GM12878 (cell line): ENCODE results near the gene ACE. TPM values are rescaled to one million over a fixed set of nuclear protein-coding genes. Genes with fewer than 3 reads are reported as not detected.

ENCODE experiments used
- ATAC-seq: fragments of 200-7000 bp; cut with Tn5 transposase; 3 replicates; pipeline ENCODE4 v1.9.1; 2020; ENCODE audit warnings: mild to moderate bottlenecking, moderate library complexity
- BruUV-seq: library from RNA; stranded (reverse); fragments of 400-500 nt; replicated peaks from 2 replicates; lab custom pipeline; 2021; lab: Mats Ljungman, UMichigan
- CTCF ChIA-PET: fragments of 300-600 bp; sonication (Branson Sonifier 250); formaldehyde crosslinking; extraction: SDS; loops from one replicate; lab custom pipeline; 2021; ENCODE audit warnings: inconsistent platforms; lab: Yijun Ruan, JAX
- POLR2A ChIA-PET: fragments of 350-600 bp; formaldehyde crosslinking; extraction: SDS; loops from one replicate; lab custom pipeline; 2021; ENCODE audit warnings: inconsistent platforms; lab: Charles Lee
- RAD21 ChIA-PET: fragments of 300-600 bp; sonication (Branson Sonifier 250); formaldehyde crosslinking; loops from one replicate; lab custom pipeline; 2023; ENCODE audit warnings: antibody characterized with exemption; ENCODE audit not compliant: unreplicated experiment; lab: Charles Lee
- SMC1A ChIA-PET: fragments of 300-600 bp; sonication (Branson Sonifier 250); formaldehyde crosslinking; loops from one replicate; lab custom pipeline; 2023; ENCODE audit not compliant: unreplicated experiment, uncharacterized antibody; lab: Charles Lee
- DNase-seq: peaks from one replicate; pipeline ENCODE4 v3.0.0-alpha.2; 2011; ENCODE audit warnings: low read depth, low spot score
- FAIRE-seq: peaks from 3 replicates; lab custom pipeline; 2011; peaks lifted over from hg19 to GRCh38; lab: Jason Lieb, UNC
- H2AFZ ChIP-seq: 2 replicates; pipeline ENCODE4 v1.6.0; 2011; ENCODE audit warnings: low read depth, low read length, control low read depth; ENCODE audit not compliant: control insufficient read depth
- H3K27ac ChIP-seq: 2 replicates; pipeline ENCODE4 v1.5.1; 2011; ENCODE audit warnings: control low read depth; ENCODE audit not compliant: control insufficient read depth, insufficient read depth
- H3K27me3 ChIP-seq, 2 experiments: replicated peaks in 1 of 2; 2 replicates each; pipeline versions ENCODE4 v1.6.0 to v1.6.1; 2011; ENCODE audit warnings: low read length in 1 of 2; ENCODE audit not compliant: control insufficient read depth in 2 of 2, insufficient read depth in 2 of 2
- H3K36me3 ChIP-seq, 2 experiments: 2 replicates each; pipeline ENCODE4 v1.5.1; 2011; ENCODE audit warnings: low read length in 1 of 2; ENCODE audit not compliant: control insufficient read depth in 2 of 2, insufficient read depth in 2 of 2
- H3K4me1 ChIP-seq: 2 replicates; pipeline ENCODE4 v1.6.1; 2011; ENCODE audit warnings: mild to moderate bottlenecking, low read length, moderate library complexity, mixed read lengths; ENCODE audit not compliant: control insufficient read depth, insufficient read depth
- H3K4me2 ChIP-seq: 2 replicates; pipeline ENCODE4 v1.6.0; 2011; ENCODE audit warnings: control low read depth; ENCODE audit not compliant: control insufficient read depth, insufficient read depth
- H3K4me3 ChIP-seq: fragments of 200-600 bp; sonication (generic); 2 replicates; pipeline ENCODE4 v1.5.1; 2016
- H3K79me2 ChIP-seq: 2 replicates; pipeline ENCODE4 v1.6.0; 2011; ENCODE audit warnings: low read length; ENCODE audit not compliant: control insufficient read depth, insufficient read depth
- H3K9ac ChIP-seq: 2 replicates; pipeline ENCODE4 v1.8.0; 2011; ENCODE audit warnings: low read length, control low read depth, mixed read lengths; ENCODE audit not compliant: control insufficient read depth, insufficient read depth
- H3K9me3 ChIP-seq: replicated peaks from 3 replicates; pipeline ENCODE4 v1.5.1; 2011; ENCODE audit warnings: mild to moderate bottlenecking, low read length; ENCODE audit not compliant: control insufficient read depth, insufficient read depth
- H4K20me1 ChIP-seq: 2 replicates; pipeline ENCODE4 v1.6.0; 2011; ENCODE audit not compliant: control insufficient read depth, insufficient read depth
- BMI1 ChIP-seq: fragments of 450-650 bp; IDR thresholded peaks from 2 replicates; pipeline ENCODE4 v1.6.1; 2016; ENCODE audit warnings: mild to moderate bottlenecking, moderate library complexity, borderline replicate concordance
- CBX5 ChIP-seq: sonication (generic); IDR thresholded peaks from 2 replicates; pipeline ENCODE4 v1.6.1; 2016; ENCODE audit warnings: low read depth, moderate library complexity, mild to moderate bottlenecking, inconsistent platforms
- NBN ChIP-seq: fragments of 450-650 bp; IDR thresholded peaks from 2 replicates; pipeline ENCODE4 v1.6.1; 2016
- RAD21 ChIP-seq: IDR thresholded peaks from 2 replicates; pipeline ENCODE4 v1.6.1; 2011; ENCODE audit warnings: mild to moderate bottlenecking, low read depth, low read length, moderate library complexity; ENCODE audit not compliant: insufficient read depth
- WGBS: methylation state at CpG from one replicate; pipeline ENCODE4 v1.1.6; 2016; ENCODE audit warnings: low lambda C conversion rate; ENCODE audit not compliant: insufficient replicate concordance, insufficient coverage; ENCODE audit errors: missing lambda C conversion rate; 5-methylcytosine and 5-hydroxymethylcytosine counted together
- in situ Hi-C: fragments of 300-500 bp; cut with MboI; formaldehyde crosslinking; loops from 9 replicates; pipeline ENCODE4 v1.14.3; 2018; ENCODE audit warnings: mixed read lengths
- intact Hi-C: fragments of 100-400 bp; cut with micrococcal nuclease; formaldehyde crosslinking; loops from one replicate; pipeline ENCODE4 v1.14.2; 2022; ENCODE audit not compliant: unreplicated experiment
- polyA plus RNA-seq, 11 experiments: library from polyadenylated mRNA; depleted of rRNA in 4 of 11; unstranded in 6 of 11; stranded (reverse) in 5 of 11; fragments of >200 nt; fragmentation: Nextera tagmentation in 4 of 11; fragmentation: Illumina TruSeq in 1 of 11; extraction: Ambion mirVana in 4 of 11; extraction: Trizol in 1 of 11; gene quantifications; 1 replicate in 1 of 11; 2 replicates in 10 of 11; pipeline versions ENCODE4 v1.2.1 to v1.2.3, GENCODE V29; 2011 to 2016; ENCODE audit warnings: inconsistent platforms in 2 of 11, missing spikeins in 2 of 11, low read depth in 1 of 11
- total RNA-seq, 4 experiments: library from RNA; depleted of rRNA in 3 of 4; stranded (reverse); fragments of >200 nt in 3 of 4; fragmentation: Illumina TruSeq in 1 of 4; extraction: Trizol in 1 of 4; gene quantifications; 2 replicates each; pipeline versions ENCODE4 v1.2.1 to v1.2.3, GENCODE V29; 2013 to 2021
- TF ChIP-seq, protein P1 (sequence below): fragments of 450-650 bp; IDR thresholded peaks from 2 replicates; pipeline ENCODE4 v1.6.1; 2018; ENCODE audit warnings: borderline replicate concordance, mild to moderate bottlenecking; ENCODE audit not compliant: partially characterized antibody

ACE gene
- total and polyA plus RNA-seq, 10 of the 15 experiments (the other 5 are each of a cell fraction or from before 2014, with no cell fraction given): 0.46 TPM; not detected in 9

DNA sequence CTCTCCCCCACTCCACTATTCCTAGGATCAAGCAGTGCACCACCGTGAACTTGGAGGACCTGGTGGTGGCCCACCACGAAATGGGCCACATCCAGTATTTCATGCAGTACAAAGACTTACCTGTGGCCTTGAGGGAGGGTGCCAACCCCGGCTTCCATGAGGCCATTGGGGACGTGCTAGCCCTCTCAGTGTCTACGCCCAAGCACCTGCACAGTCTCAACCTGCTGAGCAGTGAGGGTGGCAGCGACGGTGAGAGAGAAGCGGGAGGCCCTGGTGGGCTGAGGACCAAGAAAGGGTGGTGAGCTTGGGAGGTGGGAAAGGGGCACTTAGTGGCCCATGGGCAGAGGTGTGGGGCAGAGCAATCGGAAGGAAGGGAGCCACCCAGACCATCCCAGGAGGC is 16.6 kb downstream of the ACE start:
- SMC1A ChIA-PET: no interaction called here
- 39% methylated on average over 9 of the region's 9 CpGs for WGBS
- Histone ChIP-seq H3K9ac (no peak overlapping the region), H3K4me3 (no peak overlapping the region), H3K79me2 (no peaks in the 10 kb centered on the region), H3K27ac (no peak overlapping the region), H3K4me1 (no peaks in the 10 kb centered on the region), H3K9me3 (no peaks in the 10 kb centered on the region), H3K27me3 (peaks cover 0 to 1% of the 10 kb centered on the region in 2 experiments; a peak in 3 of 4 replicates), H2AFZ (no peak overlapping the region), H4K20me1 (no peaks in the 10 kb centered on the region), H3K36me3 (no peaks in the 10 kb centered on the region), H3K4me2 (no peak overlapping the region)
- POLR2A ChIA-PET: no interaction called here
- no TSS peak for BruUV-seq
- CTCF ChIA-PET: interaction anchor here (1.4 kb wide), 1 partner anchor 21 kb away, joined by 3 read pairs; no protein-coding TSS in a partner anchor
- ATAC-seq (no peak), FAIRE-seq (no peak), DNase-seq (no peak)
- RAD21 ChIA-PET: no interaction called here
- in situ Hi-C loops: no loop called here
- intact Hi-C loops: no loop called here
- TF ChIP-seq CBX5 (no peak), NBN (no peak), BMI1 (no peak), RAD21 (no peak)
- TF ChIP-seq, protein P1, sequence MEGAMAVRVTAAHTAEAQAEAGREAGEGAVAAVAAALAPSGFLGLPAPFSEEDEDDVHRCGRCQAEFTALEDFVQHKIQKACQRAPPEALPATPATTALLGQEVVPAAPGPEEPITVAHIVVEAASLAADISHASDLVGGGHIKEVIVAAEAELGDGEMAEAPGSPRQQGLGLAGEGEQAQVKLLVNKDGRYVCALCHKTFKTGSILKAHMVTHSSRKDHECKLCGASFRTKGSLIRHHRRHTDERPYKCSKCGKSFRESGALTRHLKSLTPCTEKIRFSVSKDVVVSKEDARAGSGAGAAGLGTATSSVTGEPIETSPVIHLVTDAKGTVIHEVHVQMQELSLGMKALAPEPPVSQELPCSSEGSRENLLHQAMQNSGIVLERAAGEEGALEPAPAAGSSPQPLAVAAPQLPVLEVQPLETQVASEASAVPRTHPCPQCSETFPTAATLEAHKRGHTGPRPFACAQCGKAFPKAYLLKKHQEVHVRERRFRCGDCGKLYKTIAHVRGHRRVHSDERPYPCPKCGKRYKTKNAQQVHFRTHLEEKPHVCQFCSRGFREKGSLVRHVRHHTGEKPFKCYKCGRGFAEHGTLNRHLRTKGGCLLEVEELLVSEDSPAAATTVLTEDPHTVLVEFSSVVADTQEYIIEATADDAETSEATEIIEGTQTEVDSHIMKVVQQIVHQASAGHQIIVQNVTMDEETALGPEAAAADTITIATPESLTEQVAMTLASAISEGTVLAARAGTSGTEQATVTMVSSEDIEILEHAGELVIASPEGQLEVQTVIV: no peak
